Mesenteric fat pad (tissue), 1 donor: ENCODE measurements around the gene SH2D4B. TPM values are rescaled to one million over a fixed set of nuclear protein-coding genes. Genes with fewer than 3 reads are reported as not detected.
A peak's percentile ranks its signal among the peaks of the same experiment; 100 is the strongest.

ENCODE experiments used
- DNase-seq: peaks from one replicate; pipeline ENCODE4 v3.0.0-alpha.2; 2020; ENCODE audit warnings: low spot score
- total RNA-seq: library from RNA; stranded (reverse); fragmentation: NEBNext Ultra II Directional; extraction: Animal tissue kit (Norgen Biotek cat#: 25700); gene quantifications from one replicate; pipeline ENCODE4 v1.2.1, GENCODE V29; 2021
- donor health status: DM: yes; HTN: yes; CAD: no.

The SH2D4B gene
- total RNA-seq, 1 donor from 2014 or later = 0.35 TPM

GRCh38 chr10:80503584-80504157 lies 34.0 kb upstream of the SH2D4B start:
- no peak for DNase-seq

- peak; percentile 78 for DNase-seq
These were observed 33.4 kb upstream of the SH2D4B start for GRCh38 chr10:80504158-80504811.

- DNase-seq = no peak
These were observed 32.7 kb upstream of the SH2D4B start for GRCh38 chr10:80504897-80505465.

- DNase-seq = no peak
These were observed 31.5 kb upstream of the SH2D4B start for GRCh38 chr10:80506189-80506575.

- no peak for DNase-seq
These were observed 30.7 kb upstream of the SH2D4B start for GRCh38 chr10:80506836-80507487.

GRCh38 chr10:80509108-80509402 lies 28.6 kb upstream of the SH2D4B start:
- no peak for DNase-seq

- peak; percentile 75 for DNase-seq
These were observed 28.1 kb upstream of the SH2D4B start for GRCh38 chr10:80509403-80510161.

- no peak for DNase-seq
These were observed 25.6 kb upstream of the SH2D4B start for GRCh38 chr10:80512031-80512526.

GRCh38 chr10:80513106-80513505 lies 24.6 kb upstream of the SH2D4B start:
- DNase-seq = no peak

- DNase-seq = no peak
These were observed 22.2 kb upstream of the SH2D4B start for GRCh38 chr10:80515511-80515910.

- DNase-seq = no peak
These were observed 21.8 kb upstream of the SH2D4B start for GRCh38 chr10:80515941-80516340.

GRCh38 chr10:80516506-80517075 lies 21.1 kb upstream of the SH2D4B start:
- no peak for DNase-seq

- DNase-seq = no peak
These were observed 20.1 kb upstream of the SH2D4B start for GRCh38 chr10:80517416-80518142.

GRCh38 chr10:80518143-80518806 lies 19.4 kb upstream of the SH2D4B start:
- no peak for DNase-seq

GRCh38 chr10:80518807-80519360 lies 18.8 kb upstream of the SH2D4B start:
- DNase-seq = no peak

GRCh38 chr10:80519936-80520650 lies 17.6 kb upstream of the SH2D4B start:
- DNase-seq = no peak

- no peak for DNase-seq
These were observed 16.8 kb upstream of the SH2D4B start for GRCh38 chr10:80520661-80521470.

- no peak for DNase-seq
These were observed 14.8 kb upstream of the SH2D4B start for GRCh38 chr10:80522756-80523363.
